ENCODE results near the gene SCUBE3.

Gene SCUBE3

DNA sequence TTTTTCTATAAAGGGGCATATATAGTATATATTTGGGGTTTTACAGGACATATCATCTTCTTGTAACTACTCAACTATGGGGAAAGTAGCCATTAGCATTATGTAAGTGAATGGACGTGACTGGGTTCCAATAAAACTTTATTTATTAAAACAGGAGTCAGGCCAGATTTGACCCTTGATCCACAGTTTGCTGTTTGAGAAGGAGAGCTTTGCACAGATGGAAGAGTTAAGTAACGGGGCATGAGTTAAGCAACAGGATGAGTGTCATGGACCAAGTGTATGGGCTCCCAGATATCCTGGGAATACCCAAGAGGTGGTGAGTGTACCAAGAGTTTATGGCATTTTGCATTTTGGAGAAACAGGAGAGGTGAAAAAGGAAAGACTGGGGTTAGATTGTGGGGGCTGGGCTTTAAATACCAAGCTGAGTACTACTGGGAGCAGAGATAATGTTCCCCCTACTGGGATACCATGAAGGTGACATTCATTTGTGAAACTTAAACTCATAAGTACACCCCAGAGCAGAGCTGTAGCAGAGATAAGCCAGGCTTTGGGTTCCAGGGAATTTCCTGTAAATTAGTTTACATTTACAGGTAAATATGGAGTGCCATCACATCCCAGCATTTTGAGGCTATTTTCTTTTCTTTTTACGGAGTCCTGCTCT, 18.5 kb upstream of the SCUBE3 start:
- no peak for DNase-seq (ENCODE audit: low spot score)
- TF ChIP-seq, protein P1, sequence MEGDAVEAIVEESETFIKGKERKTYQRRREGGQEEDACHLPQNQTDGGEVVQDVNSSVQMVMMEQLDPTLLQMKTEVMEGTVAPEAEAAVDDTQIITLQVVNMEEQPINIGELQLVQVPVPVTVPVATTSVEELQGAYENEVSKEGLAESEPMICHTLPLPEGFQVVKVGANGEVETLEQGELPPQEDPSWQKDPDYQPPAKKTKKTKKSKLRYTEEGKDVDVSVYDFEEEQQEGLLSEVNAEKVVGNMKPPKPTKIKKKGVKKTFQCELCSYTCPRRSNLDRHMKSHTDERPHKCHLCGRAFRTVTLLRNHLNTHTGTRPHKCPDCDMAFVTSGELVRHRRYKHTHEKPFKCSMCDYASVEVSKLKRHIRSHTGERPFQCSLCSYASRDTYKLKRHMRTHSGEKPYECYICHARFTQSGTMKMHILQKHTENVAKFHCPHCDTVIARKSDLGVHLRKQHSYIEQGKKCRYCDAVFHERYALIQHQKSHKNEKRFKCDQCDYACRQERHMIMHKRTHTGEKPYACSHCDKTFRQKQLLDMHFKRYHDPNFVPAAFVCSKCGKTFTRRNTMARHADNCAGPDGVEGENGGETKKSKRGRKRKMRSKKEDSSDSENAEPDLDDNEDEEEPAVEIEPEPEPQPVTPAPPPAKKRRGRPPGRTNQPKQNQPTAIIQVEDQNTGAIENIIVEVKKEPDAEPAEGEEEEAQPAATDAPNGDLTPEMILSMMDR (IDR thresholded peaks at IDR 0.05): no peak
- Histone ChIP-seq H3K27ac (no peak overlapping the region), H3K4me3 (no peak overlapping the region)

- no peak for DNase-seq (ENCODE audit: low spot score)
- Histone ChIP-seq H3K4me3 (no peak overlapping the region), H3K27ac (no peak overlapping the region)
- TF ChIP-seq, protein P1 (IDR thresholded peaks at IDR 0.05): no peak
Observed at GRCh38 chr6:35197196-35197595, 16.6 kb upstream of the SCUBE3 start.

DNA sequence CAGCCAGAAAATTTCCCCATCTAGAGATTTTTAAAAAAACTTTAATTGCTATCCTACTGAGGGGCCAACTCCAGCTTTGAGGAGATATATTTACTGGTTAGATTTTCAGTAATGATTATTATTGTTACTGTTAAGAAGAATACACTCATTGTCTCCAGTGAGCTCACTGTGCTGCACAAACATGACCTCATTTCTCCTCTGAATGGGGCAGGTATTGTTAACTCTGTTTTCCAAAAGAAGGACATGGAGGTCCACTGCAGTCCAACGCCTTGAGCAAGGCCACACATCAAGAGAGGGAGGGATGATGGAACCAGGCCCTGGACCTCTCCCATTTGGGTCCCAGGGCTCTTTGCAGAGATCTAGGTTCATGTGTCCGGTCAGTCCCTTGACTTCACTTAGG, 13.9 kb upstream of the SCUBE3 start:
- TF ChIP-seq, protein P1 (IDR thresholded peaks at IDR 0.05): no peak
- Histone ChIP-seq H3K4me3 (no peak overlapping the region), H3K27ac (no peak overlapping the region)
- DNase-seq (ENCODE audit: low spot score): no peak

DNA sequence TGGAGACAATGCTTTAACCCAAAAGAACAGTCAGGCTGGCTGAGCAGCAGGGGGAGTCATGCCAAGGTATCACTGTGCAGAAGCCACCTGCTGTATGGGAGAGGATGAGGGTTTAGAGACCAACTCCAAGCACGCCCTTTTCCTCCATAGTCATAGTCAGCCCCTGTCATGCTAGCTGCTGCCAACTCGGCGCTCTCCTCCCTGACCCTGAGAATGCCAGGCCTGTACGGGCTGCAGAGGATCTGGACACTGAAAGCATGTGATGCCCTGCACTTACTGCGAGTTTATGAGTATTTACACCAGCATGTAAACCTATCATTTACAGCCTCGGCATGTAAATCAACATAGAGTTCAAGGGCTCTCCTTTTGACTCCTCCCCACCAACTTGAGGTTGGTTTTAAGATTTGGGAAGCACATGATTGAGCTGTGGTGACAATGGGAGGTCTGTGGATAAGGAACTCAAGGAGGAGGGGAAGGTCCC, 11.7 kb upstream of the SCUBE3 start:
- Histone ChIP-seq H3K4me3 (no peak overlapping the region), H3K27ac (no peak overlapping the region)
- DNase-seq (ENCODE audit: low spot score): no peak
- TF ChIP-seq, protein P1 (IDR thresholded peaks at IDR 0.05): no peak

DNA sequence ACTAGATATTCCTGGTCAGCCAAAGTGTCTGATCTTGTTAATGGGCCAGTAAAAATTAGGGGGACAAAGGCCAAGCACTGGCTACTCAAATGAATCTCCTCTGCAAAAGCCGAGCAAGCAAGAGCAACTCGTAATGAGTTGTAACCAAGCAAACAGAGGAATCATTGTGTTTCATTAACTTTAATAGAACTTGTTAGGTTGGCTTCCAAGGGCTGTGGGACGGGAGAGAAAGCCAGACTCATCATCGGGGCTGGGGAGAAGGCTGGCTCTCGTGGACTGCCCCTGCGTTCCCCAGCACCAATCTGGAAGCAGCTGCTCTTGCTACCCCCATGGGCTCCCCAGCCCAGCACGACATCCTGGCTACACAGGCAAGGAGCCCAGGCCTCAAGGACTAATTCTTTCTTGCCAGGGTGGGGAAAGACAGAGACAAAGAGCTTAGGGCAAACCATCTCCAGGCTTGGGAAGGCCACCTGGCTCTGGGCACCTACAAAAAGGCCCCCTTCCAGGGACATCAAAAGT, 10.5 kb upstream of the SCUBE3 start:
- no peak overlapping the region for H3K4me3 ChIP-seq
- DNase-seq (ENCODE audit: low spot score): no peak
- no peak overlapping the region for H3K27ac ChIP-seq
- TF ChIP-seq, protein P1 (IDR thresholded peaks at IDR 0.05): no peak

DNA sequence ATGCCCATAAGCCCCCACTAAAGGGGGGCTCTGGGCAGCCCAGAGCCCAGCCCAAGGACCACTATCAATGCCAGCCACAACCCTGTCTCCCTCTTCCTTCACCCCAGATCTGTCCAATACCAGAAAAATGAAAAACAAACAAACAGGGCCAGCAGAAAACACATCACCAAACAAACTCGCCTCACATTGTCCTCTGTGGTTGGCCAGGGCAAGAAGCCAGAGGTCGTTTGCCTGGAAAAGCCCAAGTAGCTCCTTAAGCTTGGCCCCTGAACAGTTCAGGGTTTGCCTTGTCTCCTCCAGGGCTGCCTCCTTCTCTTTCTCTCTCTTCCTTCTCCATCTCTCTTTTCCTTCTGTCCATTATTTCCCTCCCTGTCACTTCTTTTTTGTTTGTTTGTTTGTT, 10.1 kb upstream of the SCUBE3 start:
- Histone ChIP-seq H3K4me3 (no peak overlapping the region), H3K27ac (no peak overlapping the region)
- TF ChIP-seq, protein P1 (IDR thresholded peaks at IDR 0.05): no peak
- DNase-seq (ENCODE audit: low spot score): no peak

- no peak overlapping the region for H3K4me3 ChIP-seq
- no peak overlapping the region for H3K27ac ChIP-seq
Observed at GRCh38 chr6:35206346-35206745, 7.4 kb upstream of the SCUBE3 start.

More at GRCh38 chr6:35206346-35206745, 7.4 kb upstream of the SCUBE3 start:
- no peak for DNase-seq (ENCODE audit: low spot score)
- TF ChIP-seq, protein P1 (IDR thresholded peaks at IDR 0.05): no peak

Data from coronary artery (tissue), 2 donors.